M059J (cell line): ENCODE results near the gene PPM1G. TPM values are rescaled to one million over a fixed set of nuclear protein-coding genes. Genes with fewer than 3 reads are reported as not detected.

ENCODE experiments used
- DNase-seq: peaks from one replicate; pipeline ENCODE4 v3.0.0-alpha.2; 2012; ENCODE audit warnings: low read depth
- total RNA-seq: library from RNA; depleted of rRNA; stranded (reverse); fragments of >200 nt; shearing (Covaris generic); gene quantifications from 2 replicates; pipeline ENCODE4 v1.2.3, GENCODE V29; 2014

PPM1G gene
- total RNA-seq, 1 experiment from 2014 or later, result 134 TPM

DNA sequence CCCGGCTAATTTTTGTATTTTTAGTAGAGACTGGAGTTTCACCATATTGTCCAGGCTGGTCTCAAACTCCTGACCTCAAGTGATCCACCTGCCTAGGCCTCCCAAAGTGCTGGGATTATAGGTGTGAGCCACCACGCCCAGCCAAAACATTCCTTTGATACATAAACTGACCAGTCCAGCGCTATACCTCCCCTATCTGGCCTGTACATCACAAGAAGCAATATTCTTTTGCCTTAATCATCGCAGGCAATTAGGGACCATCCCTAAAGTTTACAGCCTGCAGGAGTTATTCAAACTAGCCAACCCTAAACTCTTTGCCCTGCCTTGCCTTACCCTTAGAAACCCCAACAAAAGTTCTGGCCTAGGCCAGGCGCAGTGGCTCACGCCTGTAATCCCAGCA, 6.8 kb upstream of the PPM1G start:
- no peak for DNase-seq

DNA sequence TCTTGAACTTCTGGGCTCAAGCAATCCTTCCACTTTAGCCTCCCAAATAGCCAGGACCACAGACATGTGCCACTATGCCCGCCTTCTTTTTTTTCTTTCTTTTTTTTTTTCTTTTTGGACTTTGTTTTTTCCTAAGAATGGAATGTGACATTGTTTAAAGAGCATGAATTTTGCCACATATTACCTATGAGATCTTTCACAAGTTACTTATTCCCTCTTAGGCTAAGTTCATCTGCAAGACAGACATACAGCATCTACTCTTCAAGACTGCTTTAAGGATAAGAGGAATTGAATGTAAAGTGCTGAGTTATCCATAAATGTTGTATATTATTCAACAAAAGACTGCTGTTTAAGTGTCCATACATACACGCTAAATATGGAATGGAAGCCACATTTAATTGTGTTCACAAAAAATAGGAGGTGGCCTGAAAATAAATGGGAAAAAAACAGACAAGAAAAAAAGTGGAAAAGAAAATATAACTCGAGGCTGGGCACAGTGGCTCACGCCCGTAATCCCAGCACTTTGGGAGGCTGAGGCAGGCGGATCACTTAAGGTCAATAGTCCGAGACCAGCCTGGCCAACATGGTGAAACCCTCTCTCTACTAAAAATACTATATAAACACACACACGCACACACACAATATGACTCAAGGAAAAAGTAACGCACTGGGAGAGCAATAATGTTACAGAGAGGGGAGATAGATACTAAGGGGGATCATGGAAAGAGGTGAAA, 3.2 kb upstream of the PPM1G start:
- DNase-seq, result no peak

DNA sequence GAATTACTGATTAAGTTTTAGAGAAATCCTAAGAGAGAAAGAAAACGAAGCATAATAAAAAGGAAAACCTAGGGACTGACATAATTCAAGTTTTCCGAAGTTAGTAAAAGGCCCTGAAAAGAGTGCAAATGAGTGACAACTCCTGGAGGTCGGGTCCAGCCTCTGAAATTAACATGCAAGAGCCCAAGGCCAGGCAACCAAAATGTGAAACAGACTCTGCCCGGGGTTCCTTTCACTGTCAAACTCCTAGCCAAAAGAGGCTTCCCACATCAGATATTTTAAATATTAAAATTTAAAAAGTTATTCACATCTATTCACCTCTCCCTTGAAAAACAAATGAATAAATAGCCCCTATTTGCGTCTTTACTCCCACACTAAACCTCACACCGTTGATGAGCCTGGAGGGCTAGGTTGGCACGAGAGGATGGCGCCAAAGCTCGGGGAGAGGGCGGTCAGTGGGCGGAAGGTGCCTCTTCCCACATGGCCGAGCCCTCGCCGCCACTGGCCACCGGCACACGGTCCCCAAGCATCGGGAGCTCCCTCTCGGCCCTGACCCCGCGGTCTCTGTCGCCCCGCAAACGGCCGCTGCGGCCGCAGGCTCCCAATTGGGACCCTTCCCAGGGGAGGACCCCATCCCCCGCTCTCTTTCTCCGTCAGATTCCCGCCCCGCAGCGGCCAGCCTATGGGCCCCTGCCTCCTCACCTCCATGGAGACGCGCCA, 630 bp downstream of the PPM1G start:
- peak; percentile 41 for DNase-seq

GRCh38 chr2:27407798-27408491, 1.4 kb downstream of the PPM1G start:
- peak; percentile 49 for DNase-seq

GRCh38 chr2:27400348-27401135, 8.8 kb downstream of the PPM1G start:
- peak; percentile 36 for DNase-seq

GRCh38 chr2:27398962-27399361, 10.4 kb downstream of the PPM1G start:
- no peak for DNase-seq

DNA sequence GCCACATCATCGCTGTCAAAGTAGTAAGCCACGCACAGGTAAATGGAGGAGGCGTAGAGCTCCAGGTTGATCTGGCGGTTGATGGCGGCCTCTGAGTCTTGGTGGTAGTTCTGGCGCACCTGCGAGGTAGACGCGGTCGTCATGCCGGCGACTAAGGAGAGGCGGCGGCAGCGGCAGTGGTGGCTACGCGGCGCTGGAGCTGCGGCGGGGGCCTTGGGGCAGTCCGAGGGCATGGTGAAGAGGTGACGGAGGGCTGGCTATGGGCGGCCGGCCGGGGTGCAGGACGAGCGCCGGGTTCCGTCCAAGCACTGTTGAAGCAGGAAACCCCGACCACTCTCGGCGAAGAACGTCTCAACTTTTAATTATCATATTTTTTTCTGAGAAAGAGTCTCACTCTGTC, 16.2 kb downstream of the PPM1G start:
- DNase-seq, result no peak

DNA sequence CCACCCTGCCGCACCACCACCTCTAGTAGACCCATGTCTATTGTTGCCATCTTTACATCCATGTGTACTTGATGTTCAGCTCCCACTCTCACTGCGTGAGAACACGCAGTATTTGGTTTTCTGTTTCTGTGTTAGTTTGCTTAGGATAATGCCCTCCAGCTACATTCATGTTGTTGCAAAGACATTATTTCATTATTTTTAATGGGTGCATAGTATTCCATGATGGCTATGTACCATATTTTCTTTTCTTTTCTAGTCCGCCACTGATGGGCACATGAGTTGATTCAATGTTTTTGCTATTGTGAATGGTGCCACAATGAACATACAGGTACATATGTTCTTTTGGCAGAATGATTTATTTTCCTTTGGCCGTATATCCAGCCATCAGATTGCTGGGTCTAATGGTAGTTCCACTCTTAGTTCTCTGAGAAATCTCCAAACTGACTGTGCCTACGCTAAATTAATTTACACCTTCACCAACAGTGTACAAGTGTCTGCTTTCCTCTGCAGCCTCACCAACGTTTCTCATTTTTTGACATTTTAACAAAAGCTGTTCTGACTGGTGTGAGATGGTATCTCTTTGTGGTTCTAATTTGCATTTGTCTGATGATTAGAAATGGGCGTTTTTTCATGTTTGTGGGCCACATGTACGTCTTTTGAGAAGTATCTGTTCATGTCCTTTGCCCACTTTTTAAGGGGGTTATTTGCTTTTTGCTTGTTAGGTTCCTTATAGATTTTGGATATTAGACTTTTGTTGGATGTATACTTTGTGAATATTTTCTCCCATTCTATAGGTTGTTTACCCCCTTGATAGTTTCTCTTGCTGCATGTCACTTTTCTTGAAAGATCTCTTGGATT, 18.3 kb downstream of the PPM1G start:
- DNase-seq, result no peak

DNA sequence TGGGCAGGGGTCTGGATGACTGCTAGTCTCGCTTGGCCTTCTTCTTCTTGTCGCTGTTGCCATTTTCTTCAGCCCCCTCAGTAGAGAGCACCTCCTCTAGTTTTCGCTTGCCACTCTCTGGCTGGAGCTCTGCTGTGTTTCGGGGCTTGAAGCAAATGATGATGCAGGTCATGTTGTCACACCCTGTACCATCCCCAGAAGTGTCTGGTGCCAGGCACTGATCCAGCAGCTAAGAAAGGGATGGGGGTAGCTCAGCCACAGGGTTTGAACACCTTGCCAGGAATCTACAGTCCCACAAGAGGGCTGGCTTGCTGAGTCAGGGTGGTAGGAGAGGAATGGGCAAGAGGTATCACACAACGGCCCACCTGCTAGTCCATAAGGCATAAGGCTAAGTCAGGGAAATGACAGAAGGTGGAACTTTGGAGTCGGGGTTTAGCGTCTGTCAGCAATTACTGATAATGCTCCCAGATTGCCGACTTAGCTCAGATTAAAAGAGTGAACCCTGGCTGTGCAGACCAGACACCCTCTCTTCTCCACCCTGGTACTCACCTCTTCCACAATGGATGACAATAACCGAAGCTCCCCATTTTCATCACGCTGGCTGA, 27.7 kb downstream of the PPM1G start:
- DNase-seq, result no peak

DNA sequence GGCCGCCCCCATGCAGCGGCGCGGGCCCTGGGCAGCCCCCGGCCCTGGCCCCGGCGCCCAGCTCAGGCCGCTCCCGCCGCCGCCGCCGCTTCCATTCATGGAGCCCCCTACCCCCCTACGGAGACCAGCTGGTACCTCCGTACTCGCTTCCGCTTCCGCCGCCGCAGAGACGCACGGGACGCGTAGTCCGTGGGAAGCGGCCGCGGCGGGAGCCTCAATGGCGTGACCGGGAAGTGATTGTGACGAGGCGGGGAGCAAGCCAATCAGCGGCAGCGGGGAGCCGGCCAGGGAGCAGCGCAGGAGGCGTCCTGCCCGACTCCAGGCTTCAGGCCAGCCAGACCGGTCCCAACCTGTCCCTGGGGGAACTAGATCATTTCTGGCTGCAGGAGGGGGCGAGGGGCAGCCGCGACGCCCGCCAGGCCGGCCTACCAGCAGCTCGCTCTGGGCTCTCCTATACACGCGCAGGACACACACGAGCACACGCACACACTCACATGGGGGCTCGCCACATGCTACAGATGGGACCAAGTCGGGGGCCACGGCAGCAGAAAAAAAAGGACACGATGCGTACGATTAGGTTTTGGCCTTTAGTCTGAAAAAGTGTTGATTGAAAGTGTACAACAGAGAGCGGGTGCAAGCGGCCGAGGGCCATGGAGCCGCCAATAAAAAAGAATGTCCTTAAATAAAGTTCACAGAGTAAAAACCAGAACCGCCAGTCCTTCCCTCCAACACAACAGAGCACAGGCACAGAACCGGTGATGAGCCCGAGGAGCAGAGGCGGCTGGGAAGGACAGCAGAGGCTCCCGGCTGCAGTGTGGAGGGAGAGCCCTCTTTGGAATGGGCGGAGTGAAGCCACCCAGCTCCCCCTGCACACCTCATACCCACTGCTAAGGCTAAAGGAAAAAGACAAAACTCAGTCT, 28.5 kb downstream of the PPM1G start, which contains the start of gene ZNF513:
Gene ZNF513, minus strand, starts transcription at position 109 of the 920 bp plus-strand sequence. CDS start 208 bp downstream, outside the sequence.
- DNase-seq, result peak; percentile 88

- DNase-seq, result peak; percentile 67
Observed at GRCh38 chr2:27379836-27380625, 29.4 kb downstream of the PPM1G start.

GRCh38 chr2:27379383-27379835, 30.0 kb downstream of the PPM1G start:
- no peak for DNase-seq

DNA sequence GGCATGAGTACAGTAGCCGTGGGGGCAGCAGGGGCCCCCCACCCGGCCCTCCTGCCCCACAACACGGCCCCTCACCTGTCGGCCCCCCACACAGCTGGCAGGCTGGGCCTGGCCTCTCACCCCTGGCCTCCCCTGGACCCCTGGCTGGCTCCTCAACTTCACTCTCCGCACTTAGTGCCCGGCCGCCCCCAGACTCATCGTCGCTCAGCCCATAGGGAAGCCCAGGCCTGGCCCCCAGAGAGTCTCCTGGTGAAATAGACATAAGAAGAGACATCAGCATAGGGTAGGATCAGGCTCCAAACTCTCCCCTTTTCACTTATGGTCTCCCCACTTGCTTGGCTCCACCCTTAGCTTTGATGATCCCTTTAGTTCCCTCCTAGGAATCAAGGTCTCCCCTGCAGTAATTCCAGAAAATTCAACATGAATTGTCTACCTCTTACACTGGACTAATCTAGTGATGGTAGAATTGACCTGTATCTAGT, 30.5 kb downstream of the PPM1G start:
- DNase-seq, result no peak

DNA sequence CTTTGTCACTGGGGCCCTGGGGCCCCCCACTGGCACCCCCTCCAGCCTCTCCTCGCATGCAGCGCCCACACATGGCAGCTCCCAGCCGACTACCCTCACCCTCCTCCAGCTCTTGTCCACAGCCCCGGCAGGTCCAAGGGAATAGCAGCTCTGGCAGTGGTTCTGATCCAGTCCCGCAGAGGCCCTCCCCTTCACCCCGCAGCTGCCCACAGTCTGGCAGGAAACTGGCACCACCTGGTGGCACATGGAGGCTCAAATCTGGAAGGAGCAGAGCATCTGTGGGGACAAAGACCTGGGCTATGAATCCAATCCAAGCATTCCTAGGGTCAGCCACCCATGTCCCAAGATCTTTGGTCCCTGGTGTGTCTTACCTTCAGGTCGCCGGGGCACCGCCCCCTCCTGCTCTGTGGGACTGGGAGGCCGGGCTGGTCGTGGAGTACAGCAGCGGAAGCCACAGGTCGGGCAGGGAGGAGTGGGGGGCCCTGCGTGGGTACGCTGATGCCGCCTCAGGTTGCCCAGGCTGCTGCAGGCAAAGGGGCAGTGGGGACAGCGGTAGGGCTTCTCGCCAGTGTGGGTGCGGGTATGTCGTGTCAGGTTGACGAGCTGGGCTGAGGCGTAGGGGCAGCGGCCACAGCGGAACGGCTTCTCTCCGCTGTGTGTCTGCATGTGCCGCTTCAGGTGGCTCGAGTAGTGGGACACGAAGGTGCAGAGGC, 31.1 kb downstream of the PPM1G start:
- DNase-seq, result peak; percentile 33

DNA sequence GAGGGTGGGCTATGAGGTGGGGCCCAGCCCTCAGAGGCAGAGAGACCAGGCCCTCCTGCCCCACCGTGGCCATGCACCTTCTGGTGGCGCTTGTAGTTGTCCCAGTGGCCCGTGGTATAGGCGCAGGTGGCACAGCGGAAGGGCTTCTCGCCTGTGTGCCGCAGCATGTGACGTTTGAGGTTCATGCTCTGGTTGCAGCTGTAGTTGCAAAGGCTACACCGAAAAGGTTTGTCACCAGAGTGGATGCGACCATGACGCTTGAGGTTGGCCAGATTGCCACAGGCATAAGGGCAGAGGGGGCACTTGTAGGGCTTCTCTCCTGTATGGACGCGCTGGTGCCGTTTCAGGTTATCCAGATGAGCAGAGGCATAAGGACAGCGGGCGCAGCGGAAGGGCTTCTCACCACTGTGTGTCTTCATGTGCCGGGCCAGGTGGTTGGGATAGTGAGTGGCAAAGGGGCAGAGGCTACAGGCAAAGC, 31.7 kb downstream of the PPM1G start:
- no peak for DNase-seq

GRCh38 chr2:27376866-27377617, 32.3 kb downstream of the PPM1G start:
- DNase-seq, result no peak
